Transverse colon (tissue), 4 donors: ENCODE data around the gene NUCKS1.

ENCODE experiments used
- POLR2A ChIP-seq: fragments of 450-650 bp; IDR thresholded peaks from one replicate; pipeline ENCODE4 v1.6.1; 2016; ENCODE audit warnings: antibody characterized with exemption, mild to moderate bottlenecking, moderate library complexity
- POLR2AphosphoS5 ChIP-seq, 3 donors: sonication (generic); formaldehyde crosslinking; IDR thresholded peaks; one replicate each; pipeline ENCODE4 v1.6.1; 2016; ENCODE audit warnings: antibody characterized with exemption in 3 of 3
- TF ChIP-seq, protein P1 (sequence below), 5 experiments: fragments of 200-600 bp in 3 of 5; fragments of 450-650 bp in 2 of 5; sonication (generic) in 3 of 5; IDR thresholded peaks; 1 replicate in 2 of 5; 2 replicates in 3 of 5; pipeline ENCODE4 v1.5.1; 2016 to 2017; ENCODE audit warnings: antibody characterized with exemption in 5 of 5, inconsistent platforms in 3 of 5, mild to moderate bottlenecking in 2 of 5, moderate library complexity in 1 of 5

DNA sequence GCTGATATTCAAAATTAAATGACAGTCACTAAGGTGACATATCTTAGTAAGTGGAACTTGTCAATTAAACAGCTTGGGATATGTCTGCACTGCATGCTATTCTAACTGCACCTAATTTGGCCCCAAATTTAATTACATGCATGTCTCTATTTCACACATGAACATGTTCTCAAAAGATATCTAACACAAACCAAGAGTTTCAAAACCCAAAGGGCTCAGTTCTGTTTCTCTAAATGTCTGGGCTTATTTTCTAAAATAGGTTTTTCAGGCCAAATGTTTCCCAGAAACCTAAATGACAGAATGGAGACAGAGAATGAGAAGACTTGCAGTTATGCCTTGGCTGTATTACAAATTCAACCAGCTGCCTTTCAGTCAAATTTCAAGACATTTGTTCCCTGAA, 14.0 kb upstream of the NUCKS1 start:
- TF ChIP-seq, protein P1, sequence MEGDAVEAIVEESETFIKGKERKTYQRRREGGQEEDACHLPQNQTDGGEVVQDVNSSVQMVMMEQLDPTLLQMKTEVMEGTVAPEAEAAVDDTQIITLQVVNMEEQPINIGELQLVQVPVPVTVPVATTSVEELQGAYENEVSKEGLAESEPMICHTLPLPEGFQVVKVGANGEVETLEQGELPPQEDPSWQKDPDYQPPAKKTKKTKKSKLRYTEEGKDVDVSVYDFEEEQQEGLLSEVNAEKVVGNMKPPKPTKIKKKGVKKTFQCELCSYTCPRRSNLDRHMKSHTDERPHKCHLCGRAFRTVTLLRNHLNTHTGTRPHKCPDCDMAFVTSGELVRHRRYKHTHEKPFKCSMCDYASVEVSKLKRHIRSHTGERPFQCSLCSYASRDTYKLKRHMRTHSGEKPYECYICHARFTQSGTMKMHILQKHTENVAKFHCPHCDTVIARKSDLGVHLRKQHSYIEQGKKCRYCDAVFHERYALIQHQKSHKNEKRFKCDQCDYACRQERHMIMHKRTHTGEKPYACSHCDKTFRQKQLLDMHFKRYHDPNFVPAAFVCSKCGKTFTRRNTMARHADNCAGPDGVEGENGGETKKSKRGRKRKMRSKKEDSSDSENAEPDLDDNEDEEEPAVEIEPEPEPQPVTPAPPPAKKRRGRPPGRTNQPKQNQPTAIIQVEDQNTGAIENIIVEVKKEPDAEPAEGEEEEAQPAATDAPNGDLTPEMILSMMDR (IDR thresholded peaks at IDR 0.05) = no peak
- TF ChIP-seq POLR2AphosphoS5 (IDR thresholded peaks at IDR 0.05) = no peak
- no peak for TF ChIP-seq POLR2A
